NCI-H446 (cell line): ENCODE measurements around the gene TRPM2.

Experiments
- DNase-seq, 2 experiments: peaks; one replicate each; lab custom pipeline; 2025; lab: John Stamatoyannopoulos, UW

TRPM2 gene

DNA sequence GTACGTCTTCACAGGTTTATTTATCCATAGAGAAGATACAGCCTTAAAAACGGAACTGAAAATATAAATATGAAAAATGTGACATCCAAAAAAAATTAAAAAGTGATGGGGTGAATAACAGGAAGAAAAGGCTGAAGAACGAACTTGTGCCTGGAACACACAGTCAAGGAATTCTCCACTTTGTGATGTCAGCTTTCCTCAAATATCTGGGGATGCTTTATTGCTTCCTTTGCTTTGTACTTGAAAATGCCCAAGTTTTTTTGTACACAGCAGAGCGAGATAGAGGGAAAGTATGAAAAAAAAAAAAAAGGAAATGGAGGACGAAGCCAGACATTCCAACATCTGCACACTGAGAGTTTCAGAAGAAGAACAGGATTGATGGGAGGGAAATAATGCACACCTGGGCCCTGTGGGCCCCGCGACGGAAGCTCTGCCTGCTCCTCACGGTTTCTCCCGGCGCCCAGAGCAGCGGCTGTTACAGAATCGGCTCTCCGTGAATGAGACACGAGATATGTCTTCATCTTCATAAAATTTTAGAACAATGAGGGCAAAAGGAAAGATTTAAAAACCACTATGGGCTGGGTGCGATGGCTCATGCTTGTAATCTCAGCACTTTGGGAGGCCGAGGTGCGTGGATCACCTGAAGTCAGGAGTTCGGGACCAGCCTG lies 91.9 kb downstream of the TRPM2 start:
- DNase-seq: no peak

DNA sequence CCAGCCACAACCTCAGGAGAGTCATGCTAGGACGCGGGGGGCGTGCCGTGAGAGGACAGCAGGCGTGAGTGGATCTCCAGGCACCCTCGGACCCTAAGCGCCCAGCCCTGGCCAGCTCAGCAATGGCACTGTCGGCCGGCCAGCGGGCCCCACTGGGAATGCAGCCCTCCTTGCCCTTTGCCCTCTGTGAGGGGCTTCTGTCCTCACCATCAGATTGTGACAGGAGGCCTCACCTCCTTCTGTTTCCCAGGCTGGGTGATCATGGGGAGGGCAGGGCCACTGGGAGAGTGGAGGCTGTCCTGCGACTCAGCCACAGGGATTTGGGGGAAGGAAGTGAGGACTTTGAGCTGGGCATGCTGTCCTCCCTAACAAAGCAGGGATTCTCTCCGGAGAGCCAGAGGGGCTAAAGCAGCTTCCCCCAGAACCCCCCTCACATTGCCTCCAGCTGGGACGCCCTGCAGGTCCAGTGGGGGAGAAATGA lies 95.3 kb downstream of the TRPM2 start:
- DNase-seq: no peak

DNA sequence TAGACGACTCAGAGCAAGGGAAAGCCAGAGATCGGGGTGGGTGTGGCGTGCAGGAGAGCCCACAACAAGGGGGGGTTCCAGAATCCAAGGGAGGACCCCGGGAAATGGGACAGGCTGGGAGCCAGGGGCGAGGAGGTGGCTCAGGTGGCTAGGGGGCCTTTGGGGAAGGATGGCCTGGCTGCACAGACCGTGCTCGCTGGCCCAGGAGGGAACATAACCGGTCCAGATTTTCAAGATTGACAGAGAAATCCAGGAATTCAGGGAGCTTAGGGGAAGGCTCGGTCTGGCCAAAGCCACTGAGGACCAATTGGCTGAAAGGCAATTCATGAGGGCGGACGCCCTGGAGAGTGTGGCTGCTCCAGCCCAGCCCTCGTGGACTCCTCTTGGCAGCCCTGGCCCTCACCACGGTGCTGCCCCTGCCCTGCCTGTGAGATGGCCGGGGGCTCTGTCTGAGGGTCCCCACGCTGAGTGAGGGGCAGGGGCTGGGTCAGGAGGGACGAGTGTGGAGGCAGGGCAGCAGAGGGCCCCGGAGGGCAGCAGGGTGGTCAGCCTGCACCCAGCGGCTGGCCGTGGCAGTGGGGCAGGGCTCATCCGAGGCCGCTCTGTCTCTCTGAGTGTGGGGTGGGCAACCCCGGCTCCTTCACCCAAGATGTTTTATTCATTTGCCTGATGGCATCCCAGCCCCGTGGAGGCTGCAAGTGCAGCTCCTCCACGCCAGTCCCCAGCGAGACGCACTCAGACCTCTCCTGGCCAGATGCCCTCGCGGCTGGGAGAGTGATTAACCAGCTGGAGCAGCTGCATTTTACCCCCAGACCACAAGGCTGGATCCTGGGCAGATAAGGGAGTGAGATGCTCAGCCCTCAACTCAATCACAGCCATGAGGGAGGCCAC lies 96.3 kb downstream of the TRPM2 start:
- no peak for DNase-seq

DNA sequence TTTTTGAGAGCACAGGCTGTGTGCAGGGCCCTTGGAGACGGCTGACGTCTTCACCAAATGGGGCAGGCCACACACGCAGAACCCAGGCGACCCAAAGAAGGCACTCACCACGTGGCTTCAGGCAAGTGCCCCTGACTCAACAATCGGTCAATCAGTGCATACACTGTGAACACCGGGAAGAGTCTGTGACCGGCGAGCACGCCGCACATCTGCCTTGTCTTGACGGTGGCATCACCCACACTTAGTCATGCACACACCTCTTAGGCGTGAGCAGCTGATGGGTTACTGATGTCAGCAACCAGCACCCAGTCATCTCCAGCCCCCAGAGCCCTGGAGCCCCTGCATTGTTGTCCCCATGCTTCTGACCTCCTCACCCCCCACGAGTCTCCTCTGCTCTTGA lies 97.0 kb downstream of the TRPM2 start:
- DNase-seq: no peak

DNA sequence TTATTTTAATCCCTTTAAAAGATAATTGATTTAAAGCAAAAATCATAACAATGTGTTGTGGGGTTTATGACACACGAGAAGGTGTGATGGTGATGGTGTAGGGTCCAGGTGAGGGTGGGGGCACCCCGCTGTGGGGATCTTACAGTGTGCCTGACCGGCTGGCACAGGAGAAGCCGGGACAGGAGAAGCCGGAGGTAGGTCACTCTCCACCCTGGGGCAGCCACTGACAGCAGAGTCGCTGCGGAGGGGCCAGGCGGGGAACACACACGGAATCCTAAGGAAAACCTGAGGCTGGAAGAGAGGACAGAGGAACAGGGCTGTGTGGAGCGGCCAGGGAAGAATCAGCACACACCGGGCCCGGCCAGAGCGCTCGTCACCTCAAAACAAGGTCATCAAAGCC lies 97.6 kb downstream of the TRPM2 start:
- no peak for DNase-seq

DNA sequence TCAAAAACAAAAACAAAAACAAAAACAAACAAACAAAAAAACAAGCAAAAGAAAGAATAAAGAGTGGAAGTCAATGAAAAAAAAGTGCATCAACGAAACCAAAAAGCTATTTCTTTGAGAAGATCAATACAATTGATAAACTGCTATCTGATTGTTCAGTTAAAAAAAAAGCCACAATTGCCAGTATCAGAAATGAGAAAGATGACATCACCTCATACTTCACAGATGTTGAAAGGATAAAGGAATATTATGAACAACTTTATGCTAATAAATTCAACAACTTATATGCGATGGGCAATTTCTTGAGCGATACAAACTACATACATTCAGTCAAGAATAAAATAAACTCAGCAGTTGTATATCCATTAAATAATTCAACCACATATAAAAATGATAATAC lies 99.7 kb downstream of the TRPM2 start:
- DNase-seq: no peak

DNA sequence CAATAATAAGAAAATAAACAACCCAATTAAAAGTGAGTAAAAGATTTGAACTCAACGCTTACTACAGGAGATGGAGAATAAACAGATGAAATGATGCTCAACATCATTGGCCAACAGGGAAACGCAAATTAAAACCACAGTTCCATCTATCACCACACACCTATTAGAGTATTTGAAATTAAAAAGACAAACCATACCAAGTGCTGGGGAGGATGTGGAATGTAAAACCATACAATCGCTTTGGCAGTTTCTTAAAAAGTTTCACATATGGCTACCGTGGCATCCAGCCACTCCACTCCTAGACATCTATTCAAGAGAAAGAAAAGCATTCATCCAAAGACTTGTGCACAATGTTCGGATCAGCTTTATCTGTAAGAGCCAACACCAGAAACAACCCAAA lies 100.6 kb downstream of the TRPM2 start:
- DNase-seq: no peak

DNA sequence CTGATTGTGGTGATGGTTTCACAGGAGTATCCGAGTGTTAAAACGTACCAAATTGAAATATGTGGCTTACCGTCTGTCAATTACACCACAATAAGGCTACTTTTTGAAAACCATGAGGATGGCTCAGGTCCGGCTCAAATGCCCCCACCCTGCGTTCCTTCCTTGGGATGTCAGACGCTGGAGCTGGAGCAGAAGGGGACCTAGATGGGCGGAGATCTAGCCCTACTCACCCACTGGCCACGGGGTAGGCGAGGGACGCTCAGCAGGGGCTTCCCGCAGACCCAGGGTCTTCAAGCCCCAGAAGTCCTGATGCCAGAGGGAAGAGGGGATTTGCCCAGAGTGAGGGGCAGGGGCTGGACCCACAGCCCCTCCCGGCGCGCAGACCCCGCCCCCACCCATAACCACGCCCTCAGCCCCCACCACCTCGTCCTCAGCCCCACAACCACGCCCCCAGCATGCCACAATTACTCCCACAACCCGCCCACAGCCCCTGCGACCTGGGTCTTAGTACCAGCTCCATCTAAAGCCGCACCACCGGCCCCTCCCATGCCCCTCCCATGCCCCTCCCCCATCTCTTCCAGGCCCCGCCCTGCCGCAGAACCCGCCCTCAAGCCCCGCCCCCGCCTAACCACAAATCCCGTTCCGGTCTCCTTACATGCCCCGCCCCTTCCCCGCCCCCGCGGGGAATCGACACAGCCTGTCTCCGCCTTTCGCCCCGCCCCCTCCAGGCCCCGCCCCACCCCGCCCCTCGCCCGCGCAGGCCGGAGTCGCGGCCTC lies 101.5 kb downstream of the TRPM2 start, which contains the start of gene LRRC3:
Gene LRRC3 (plus strand): TSS at position 764 of the 777 bp plus-strand sequence. CDS start 1,135 bp downstream, outside the sequence.
- DNase-seq: no peak

DNA sequence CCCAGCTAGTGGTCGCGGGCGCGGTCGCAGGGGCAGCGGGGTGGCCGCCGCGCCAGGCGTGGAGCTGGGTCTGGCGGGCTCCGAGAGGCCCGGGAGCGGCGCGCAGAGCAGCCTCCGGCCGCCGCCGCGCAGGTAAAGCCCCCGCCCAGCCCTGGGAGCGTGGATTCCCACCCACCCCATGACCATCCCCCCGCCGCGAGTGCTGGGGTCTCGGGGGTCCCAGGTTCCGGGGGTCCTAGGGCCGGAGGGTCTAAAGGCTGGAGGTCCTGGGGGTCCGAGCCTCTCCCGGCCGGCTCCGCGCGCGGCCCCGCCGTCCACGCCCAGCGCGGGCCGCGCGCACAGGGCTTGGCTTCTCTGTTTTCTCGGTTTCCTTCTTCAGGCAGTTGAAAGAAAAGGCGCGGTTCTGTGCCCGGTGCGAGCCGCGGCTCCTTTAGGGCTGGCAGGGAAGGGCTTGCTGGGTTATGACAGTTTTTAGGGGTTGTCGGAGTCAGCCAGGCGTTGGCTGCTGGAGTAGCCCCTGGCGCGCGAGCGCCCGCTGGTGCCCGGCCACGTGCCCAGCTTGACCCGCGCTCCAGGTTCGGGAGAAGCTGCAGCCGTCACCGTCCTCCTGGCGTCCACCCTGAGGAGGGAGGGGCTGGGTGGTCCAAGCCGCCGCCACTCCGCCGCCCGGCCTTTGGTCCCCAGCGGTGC lies 102.2 kb downstream of the TRPM2 start:
- DNase-seq: no peak

DNA sequence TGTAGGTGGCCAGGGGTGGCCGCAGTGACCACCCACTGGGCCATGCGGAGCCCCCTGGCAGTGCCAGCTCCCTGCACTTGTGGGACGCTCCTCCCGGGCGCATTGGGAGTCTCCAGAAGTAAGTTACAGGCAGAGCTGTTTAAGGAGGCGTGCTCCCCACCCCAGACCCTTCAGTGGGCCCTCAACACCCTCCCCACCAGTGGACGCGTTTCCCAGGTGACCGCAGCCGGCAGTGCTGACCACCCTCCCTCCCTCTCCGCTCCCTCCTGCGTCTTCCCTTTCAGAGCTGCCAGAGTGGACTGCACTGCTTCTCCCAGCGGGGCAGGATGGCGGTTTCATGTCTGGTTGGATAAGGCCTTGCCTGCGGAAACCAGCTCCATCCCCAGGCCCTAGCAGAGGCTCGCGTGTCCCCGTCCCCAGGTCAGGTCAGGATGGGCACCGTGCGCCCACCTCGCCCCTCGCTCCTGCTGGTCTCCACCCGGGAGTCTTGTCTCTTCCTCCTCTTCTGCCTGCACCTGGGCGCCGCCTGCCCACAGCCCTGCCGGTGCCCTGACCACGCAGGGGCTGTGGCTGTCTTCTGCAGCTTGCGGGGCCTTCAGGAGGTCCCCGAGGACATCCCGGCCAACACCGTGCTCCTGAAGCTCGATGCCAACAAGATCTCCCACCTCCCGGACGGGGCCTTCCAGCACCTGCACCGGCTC lies 102.9 kb downstream of the TRPM2 start:
- no peak for DNase-seq

DNA sequence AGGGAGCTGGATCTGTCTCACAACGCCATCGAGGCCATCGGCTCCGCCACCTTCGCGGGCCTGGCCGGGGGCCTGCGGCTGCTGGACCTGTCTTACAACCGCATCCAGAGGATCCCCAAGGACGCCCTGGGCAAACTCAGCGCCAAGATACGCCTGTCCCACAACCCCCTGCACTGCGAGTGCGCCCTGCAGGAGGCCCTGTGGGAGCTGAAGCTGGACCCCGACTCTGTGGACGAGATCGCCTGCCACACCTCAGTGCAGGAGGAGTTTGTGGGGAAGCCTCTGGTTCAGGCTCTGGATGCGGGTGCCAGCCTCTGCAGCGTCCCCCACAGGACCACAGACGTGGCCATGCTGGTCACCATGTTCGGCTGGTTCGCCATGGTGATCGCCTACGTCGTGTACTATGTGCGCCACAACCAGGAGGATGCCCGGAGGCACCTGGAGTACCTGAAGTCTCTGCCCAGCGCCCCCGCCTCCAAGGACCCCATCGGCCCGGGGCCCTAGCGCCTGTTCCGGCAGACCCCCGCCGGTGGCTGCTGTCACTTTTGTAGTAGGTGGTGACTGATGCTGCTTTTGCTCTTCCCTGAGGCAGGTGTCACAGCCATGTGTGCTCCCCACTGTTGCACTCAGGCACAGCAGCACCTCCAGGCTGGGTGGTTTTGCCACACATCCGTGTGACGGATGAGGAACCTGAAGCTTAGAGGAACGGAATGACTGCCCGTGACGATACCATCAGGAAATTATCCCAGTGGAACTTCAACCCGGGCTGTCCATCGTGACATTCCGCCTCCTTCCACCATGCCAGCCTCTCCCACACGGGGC lies 103.7 kb downstream of the TRPM2 start:
- DNase-seq: no peak

DNA sequence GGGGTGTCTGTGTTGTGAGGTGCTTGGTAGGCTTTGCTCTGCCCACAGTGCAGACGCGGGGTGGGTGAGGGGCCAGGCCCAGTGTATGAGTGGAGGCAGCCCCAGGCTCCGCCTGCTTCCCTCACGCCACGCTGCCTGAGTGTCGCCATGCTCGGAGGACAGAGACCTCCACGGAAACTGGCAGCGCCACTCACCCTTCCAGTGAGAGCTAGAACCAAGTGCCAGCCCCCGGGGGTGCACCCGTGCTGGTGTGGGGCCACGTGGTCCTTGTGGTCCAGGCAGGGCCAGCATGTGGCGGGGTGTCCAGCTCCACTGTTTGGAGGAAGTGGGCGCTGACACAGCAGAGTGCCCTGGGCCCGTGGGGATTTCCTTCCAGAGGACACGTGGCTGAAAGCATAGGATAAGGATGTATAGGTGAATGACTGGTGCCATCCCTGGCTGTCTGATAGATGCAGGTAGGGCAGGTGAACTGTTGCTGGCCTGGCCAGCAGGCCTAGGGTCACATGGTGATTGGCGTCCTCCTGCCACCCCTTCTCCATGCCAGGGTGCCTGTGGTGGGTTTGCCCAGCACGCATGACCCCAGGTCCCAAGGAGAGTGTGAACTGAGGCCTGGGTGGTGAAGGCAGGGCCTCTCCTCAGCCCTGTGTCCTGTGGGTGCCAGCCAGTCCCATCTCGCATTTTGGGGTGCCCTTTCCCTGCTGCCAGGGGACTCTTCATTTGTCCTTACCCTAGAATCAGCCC lies 105.7 kb downstream of the TRPM2 start:
- no peak for DNase-seq

DNA sequence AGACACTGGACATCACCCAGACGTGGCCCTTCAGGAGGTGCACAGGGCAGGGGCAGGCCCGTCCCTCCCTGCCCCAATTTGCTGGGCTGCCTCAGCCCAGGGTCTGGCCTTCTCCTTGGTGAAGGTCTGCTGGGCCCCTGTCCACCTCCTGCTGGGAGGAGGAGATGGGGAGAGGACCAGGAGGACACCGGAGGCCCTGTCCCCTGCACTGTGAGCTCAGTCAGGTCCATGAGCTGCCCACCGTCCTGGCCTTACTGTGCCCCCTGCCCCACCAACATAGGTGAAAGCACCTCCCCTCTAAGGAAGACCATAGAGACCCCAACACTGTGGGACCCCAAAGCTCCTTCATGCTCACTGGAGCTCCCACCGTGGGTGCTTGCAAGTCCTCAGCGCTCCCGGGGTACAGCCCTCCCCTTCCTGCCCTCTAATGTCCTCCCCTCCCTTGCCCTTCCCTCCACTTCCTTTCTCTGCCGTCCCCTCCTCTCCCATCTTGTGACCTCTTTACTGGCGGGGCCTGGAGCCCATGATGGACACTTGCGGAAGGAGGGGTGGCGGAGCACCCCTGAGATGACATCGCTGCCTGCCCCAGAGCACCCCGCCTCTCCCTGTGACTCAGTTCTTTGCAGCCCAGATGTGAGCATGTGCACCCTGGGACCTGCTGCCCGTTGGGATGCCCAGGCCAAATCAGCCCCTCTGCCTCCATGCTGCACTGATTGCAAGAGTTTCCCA lies 106.5 kb downstream of the TRPM2 start:
- DNase-seq: no peak

DNA sequence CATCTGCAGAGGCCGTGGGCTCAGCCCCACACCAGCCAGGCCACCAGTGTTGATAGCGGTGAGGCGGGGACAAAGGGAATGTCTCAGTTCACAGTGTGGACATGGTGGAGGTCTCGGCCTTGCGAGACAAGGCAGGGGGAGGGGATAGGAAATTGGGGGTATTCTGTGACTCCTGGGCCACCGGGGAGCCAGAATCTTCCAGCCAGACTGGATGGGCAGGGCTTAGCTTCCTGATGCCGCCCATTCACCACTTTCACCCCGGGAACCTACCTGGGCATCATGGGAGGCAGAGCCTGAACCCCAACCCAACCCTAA lies 107.0 kb downstream of the TRPM2 start:
- no peak for DNase-seq

DNA sequence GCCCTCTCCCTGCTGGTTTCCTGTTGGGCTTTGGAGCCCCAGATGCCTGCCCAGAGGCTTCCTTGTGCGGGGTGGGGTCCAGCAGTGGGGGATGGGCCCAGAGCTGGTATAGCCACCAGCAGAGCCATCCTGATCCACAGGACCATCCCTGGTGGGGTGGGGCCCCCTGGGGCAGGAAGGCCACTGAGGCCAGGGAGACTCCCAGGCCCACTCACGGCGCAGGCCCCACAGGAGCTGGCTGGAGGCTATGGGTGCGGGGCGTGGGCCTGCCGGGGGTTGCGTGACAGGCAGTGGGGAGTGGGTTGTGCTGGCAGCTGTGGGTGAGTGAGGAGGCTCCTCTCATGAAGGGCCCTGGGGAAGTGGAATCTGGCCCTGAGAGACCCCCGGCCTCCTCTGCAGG lies 107.6 kb downstream of the TRPM2 start:
- DNase-seq: no peak

DNA sequence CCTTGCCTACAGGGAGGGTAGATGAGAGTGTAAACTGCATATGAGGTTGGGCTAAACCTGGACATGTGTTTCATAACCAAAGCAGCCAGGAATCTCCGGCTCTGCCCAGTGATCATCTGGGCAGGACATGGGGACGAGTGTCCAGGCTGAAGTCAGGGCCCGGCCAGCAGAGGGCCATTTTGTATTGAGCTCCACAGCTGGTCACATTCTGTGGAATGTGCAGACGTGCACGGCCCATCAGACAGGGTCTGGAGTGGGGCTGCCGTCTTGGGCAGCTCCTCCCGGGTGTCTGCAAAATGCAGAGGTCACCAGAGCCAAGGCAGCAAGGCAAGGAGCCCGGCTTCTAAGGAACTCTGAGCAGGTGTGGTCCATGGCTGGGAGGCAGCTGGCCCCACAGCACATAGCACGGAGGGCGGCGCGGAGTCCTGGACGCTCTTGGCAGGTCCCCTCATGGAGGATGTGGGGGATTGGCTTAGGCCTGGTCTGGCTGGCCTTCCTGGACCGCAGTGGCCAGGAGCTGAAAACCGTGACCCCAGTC lies 108.1 kb downstream of the TRPM2 start:
- no peak for DNase-seq

DNA sequence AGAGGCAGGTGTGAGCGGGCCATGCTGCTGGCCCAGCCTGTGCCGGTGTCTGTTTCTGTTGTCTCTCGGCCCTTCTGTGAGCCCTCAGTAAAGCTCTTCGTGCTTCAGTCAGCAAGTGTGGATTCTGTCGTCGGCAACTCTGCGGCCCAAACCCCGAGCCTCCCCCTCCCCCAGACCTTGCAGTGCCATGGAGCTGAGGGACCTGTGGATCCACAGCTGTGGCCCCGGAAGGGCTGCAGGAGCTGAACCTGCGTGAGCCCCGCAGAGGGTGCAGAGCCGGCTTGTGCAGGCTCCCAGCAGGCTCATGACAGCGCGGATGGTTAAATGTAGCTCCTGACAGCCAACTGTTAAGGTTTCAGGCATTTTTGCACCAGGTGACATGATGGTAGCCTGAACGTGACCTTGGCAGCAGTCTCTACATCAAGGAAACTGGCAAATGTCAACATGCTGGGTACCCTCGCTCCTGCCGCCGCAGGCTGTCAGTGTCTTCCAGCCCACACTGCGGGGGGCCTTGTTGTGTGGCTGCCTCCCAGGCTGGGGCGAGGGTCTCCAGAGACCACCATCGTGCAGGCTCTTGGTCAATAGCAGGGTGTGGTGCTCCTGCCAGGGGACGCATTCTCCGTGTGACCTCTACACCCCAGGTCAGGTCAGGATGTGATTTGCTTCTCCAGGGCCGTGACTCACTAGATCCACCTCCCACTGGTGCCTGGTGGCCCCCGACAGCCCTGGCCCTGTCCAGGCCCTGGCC lies 108.8 kb downstream of the TRPM2 start:
- no peak for DNase-seq

DNA sequence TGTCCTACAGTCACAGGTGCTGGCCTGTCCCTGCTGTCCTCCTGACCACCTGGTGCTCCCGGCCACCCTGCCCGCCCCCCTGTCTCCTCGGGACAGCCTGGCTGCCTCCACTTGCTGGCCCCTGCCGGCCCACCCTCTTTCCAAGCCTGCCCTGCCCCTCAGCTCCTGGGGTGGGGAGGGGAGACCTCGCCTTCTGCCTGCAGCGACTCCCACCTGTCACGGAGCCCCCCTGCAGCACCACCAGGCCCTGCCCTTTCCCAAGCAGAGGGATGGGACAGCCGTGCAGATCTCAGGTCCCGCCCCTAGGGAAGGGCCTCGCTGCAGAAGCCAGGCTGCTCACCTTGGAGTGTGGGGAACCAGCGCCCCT lies 109.4 kb downstream of the TRPM2 start:
- no peak for DNase-seq
